Suprapubic skin (tissue), 4 donors: ENCODE data around the gene WDFY4. TPM values are rescaled to one million over a fixed set of nuclear protein-coding genes. Genes with fewer than 3 reads are reported as not detected.

Experiments used
- DNase-seq, 2 donors: peaks; one replicate each; pipeline ENCODE4 v3.0.0-alpha.2; 2019; ENCODE audit warnings: low spot score in 2 of 2
- H3K27ac ChIP-seq: fragments of 200-600 bp; sonication (generic); one replicate; pipeline ENCODE4 v1.5.1; 2019
- H3K27me3 ChIP-seq: fragments of 200-600 bp; sonication (generic); one replicate; pipeline ENCODE4 v1.5.1; 2019
- H3K36me3 ChIP-seq: fragments of 200-600 bp; sonication (generic); one replicate; pipeline ENCODE4 v1.5.1; 2019
- H3K4me1 ChIP-seq: fragments of 200-600 bp; sonication (generic); one replicate; pipeline ENCODE4 v1.5.1; 2019
- H3K4me3 ChIP-seq: fragments of 200-600 bp; sonication (generic); one replicate; pipeline ENCODE4 v1.5.1; 2019; ENCODE audit warnings: mild to moderate bottlenecking
- H3K9me3 ChIP-seq: fragments of 200-600 bp; sonication (generic); one replicate; pipeline ENCODE4 v1.5.1; 2019
- CTCF ChIP-seq, 2 donors: fragments of 200-600 bp in 1 of 2; fragments of 450-650 bp in 1 of 2; sonication (generic) in 1 of 2; IDR thresholded peaks; one replicate each; pipeline ENCODE4 v1.5.1; 2016 to 2019; ENCODE audit warnings: antibody characterized with exemption in 2 of 2, mild to moderate bottlenecking in 1 of 2, moderate library complexity in 1 of 2
- EP300 ChIP-seq: sonication (generic); formaldehyde crosslinking; IDR thresholded peaks from one replicate; pipeline ENCODE4 v1.6.1; 2017; ENCODE audit warnings: antibody characterized with exemption
- POLR2A ChIP-seq, 2 donors: fragments of 450-650 bp; IDR thresholded peaks; one replicate each; pipeline ENCODE4 v1.6.1; 2017; ENCODE audit warnings: antibody characterized with exemption in 2 of 2, mild to moderate bottlenecking in 2 of 2, moderate library complexity in 2 of 2
- POLR2AphosphoS5 ChIP-seq, 3 donors: sonication (generic); formaldehyde crosslinking; IDR thresholded peaks; one replicate each; pipeline ENCODE4 v1.6.1; 2017; ENCODE audit warnings: antibody characterized with exemption in 3 of 3
- WGBS: methylation state at CpG from one replicate; pipeline ENCODE4 v1.1.5; 2018; 5-methylcytosine and 5-hydroxymethylcytosine counted together
- total RNA-seq, 4 donors: library from RNA; depleted of rRNA; stranded (reverse); fragments of >200 nt; gene quantifications; one replicate each; pipeline ENCODE4 v1.1.0, GENCODE V29; 2016

The WDFY4 gene
- total RNA-seq, 4 donors from 2014 or later = 0.57 to 2.9 (median 1.0) TPM

GRCh38 chr10:48700071-48700470 lies 15.4 kb downstream of the WDFY4 start:
- no peak for TF ChIP-seq POLR2AphosphoS5 (IDR thresholded peaks at IDR 0.05)
- TF ChIP-seq POLR2A (IDR thresholded peaks at IDR 0.05) = no peak
- no peak for TF ChIP-seq CTCF (IDR thresholded peaks at IDR 0.05)
- TF ChIP-seq EP300 = no peak
- H3K27me3 ChIP-seq = peaks cover 8% of the 10 kb centered on the region
- WGBS = 74% methylated on average over 2 of the region's 2 CpGs
- no peaks in the 10 kb centered on the region for H3K36me3 ChIP-seq
- no peak overlapping the region for H3K27ac ChIP-seq
- no peaks in the 10 kb centered on the region for H3K9me3 ChIP-seq
- no peak overlapping the region for H3K4me3 ChIP-seq
- no peaks in the 10 kb centered on the region for H3K4me1 ChIP-seq
- no peak for DNase-seq

GRCh38 chr10:48700493-48700892 lies 15.8 kb downstream of the WDFY4 start:
- no peak overlapping the region for H3K4me3 ChIP-seq
- peaks cover 8% of the 10 kb centered on the region for H3K27me3 ChIP-seq
- DNase-seq = no peak
- H3K4me1 ChIP-seq = no peaks in the 10 kb centered on the region
- TF ChIP-seq EP300 (no peak), POLR2AphosphoS5 (IDR thresholded peaks at IDR 0.05) (no peak), POLR2A (IDR thresholded peaks at IDR 0.05) (no peak), CTCF (IDR thresholded peaks at IDR 0.05) (no peak)
- no peaks in the 10 kb centered on the region for H3K9me3 ChIP-seq
- no peak overlapping the region for H3K27ac ChIP-seq
- H3K36me3 ChIP-seq = no peaks in the 10 kb centered on the region
- WGBS = 81% methylated on average over 9 of the region's 9 CpGs

- no peak for DNase-seq
- Histone ChIP-seq H3K36me3 (no peaks in the 10 kb centered on the region), H3K27me3 (peaks cover 8% of the 10 kb centered on the region), H3K4me1 (no peaks in the 10 kb centered on the region), H3K4me3 (no peak overlapping the region), H3K27ac (no peak overlapping the region), H3K9me3 (no peaks in the 10 kb centered on the region)
- 69% methylated on average over 8 of the region's 8 CpGs for WGBS
- TF ChIP-seq EP300 = no peak
- TF ChIP-seq CTCF (IDR thresholded peaks at IDR 0.05) = no peak
- TF ChIP-seq POLR2A (IDR thresholded peaks at IDR 0.05) = no peak
- no peak for TF ChIP-seq POLR2AphosphoS5 (IDR thresholded peaks at IDR 0.05)
Measured at GRCh38 chr10:48701139-48701901, 16.6 kb downstream of the WDFY4 start.

- Histone ChIP-seq H3K27ac (no peak overlapping the region), H3K9me3 (no peaks in the 10 kb centered on the region), H3K4me3 (no peak overlapping the region), H3K4me1 (no peaks in the 10 kb centered on the region), H3K36me3 (no peaks in the 10 kb centered on the region), H3K27me3 (peaks cover 8% of the 10 kb centered on the region)
- no peak for DNase-seq
- no peak for TF ChIP-seq CTCF (IDR thresholded peaks at IDR 0.05)
- no peak for TF ChIP-seq POLR2AphosphoS5 (IDR thresholded peaks at IDR 0.05)
- no peak for TF ChIP-seq POLR2A (IDR thresholded peaks at IDR 0.05)
- no peak for TF ChIP-seq EP300
Measured at GRCh38 chr10:48701941-48702340, 17.3 kb downstream of the WDFY4 start.

GRCh38 chr10:48703531-48704122 lies 19.0 kb downstream of the WDFY4 start:
- TF ChIP-seq POLR2A (IDR thresholded peaks at IDR 0.05) (no peak), POLR2AphosphoS5 (IDR thresholded peaks at IDR 0.05) (no peak), EP300 (no peak), CTCF (IDR thresholded peaks at IDR 0.05) (no peak)
- H3K27me3 ChIP-seq = peaks cover 8% of the 10 kb centered on the region
- no peaks in the 10 kb centered on the region for H3K36me3 ChIP-seq
- 87% methylated on average over 4 of the region's 5 CpGs for WGBS
- no peaks in the 10 kb centered on the region for H3K9me3 ChIP-seq
- DNase-seq = peak in 1 of 2 donors; percentile 50
- H3K4me1 ChIP-seq = no peaks in the 10 kb centered on the region
- H3K27ac ChIP-seq = no peak overlapping the region
- no peak overlapping the region for H3K4me3 ChIP-seq
